HL-60 (cell line): ENCODE data around the gene RNF5.

Source experiments
- DNase-seq, 2 experiments: peaks; one replicate each; pipeline ENCODE4 v3.0.0-alpha.2; 2010 to 2020; ENCODE audit warnings: low read depth in 1 of 2, low spot score in 1 of 2
- H3K27ac ChIP-seq: fragments of 250-450 bp; sonication (Bioruptor Pico); replicated peaks from 2 replicates; pipeline ENCODE4 v1.5.1; 2020; ENCODE audit warnings: mild to moderate bottlenecking, moderate library complexity
- H3K27me3 ChIP-seq: fragments of 250-450 bp; sonication (Bioruptor Pico); 2 replicates; pipeline ENCODE4 v1.5.1; 2021; ENCODE audit warnings: mild to moderate bottlenecking, moderate library complexity; ENCODE audit not compliant: insufficient read depth, poor library complexity, severe bottlenecking
- H3K4me3 ChIP-seq: replicated peaks from 2 replicates; pipeline ENCODE4 v1.5.1; 2011; ENCODE audit warnings: mild to moderate bottlenecking, control low read depth, low read length; ENCODE audit not compliant: insufficient read depth
- CTCF ChIP-seq: IDR thresholded peaks from one replicate; pipeline ENCODE4 v1.5.1; 2011; ENCODE audit warnings: low read length, control low read depth, inconsistent platforms; ENCODE audit not compliant: insufficient read depth
- GABPA ChIP-seq: IDR thresholded peaks from 2 replicates; pipeline ENCODE4 v1.6.1; 2012; ENCODE audit warnings: low read depth
- POLR2AphosphoS5 ChIP-seq: IDR thresholded peaks from 2 replicates; pipeline ENCODE4 v1.6.1; 2012; ENCODE audit warnings: low read depth
- REST ChIP-seq: IDR thresholded peaks from 2 replicates; pipeline ENCODE4 v1.6.1; 2012; ENCODE audit warnings: low read depth; ENCODE audit not compliant: insufficient replicate concordance
- SPI1 ChIP-seq: IDR thresholded peaks from 2 replicates; pipeline ENCODE4 v1.6.1; 2012; ENCODE audit warnings: low read depth, mild to moderate bottlenecking, borderline replicate concordance

RNF5 gene

GRCh38 chr6:32151181-32151862 is 26.9 kb upstream of the RNF5 start:
- TF ChIP-seq REST = no peak
- TF ChIP-seq CTCF = no peak
- no peak for TF ChIP-seq SPI1
- no peak for TF ChIP-seq POLR2AphosphoS5
- TF ChIP-seq GABPA = no peak
- Histone ChIP-seq H3K27ac (no peak overlapping the region), H3K4me3 (no peak overlapping the region), H3K27me3 (peaks cover 48% of the 10 kb centered on the region)
- DNase-seq = no peak

- TF ChIP-seq REST (no peak), SPI1 (no peak), POLR2AphosphoS5 (no peak), CTCF (no peak), GABPA (no peak)
- Histone ChIP-seq H3K27me3 (peaks cover 48% of the 10 kb centered on the region), H3K4me3 (no peak within 1 kb of the TSS), H3K27ac (no peak within 1 kb of the TSS)
- no peak for DNase-seq
Observed at GRCh38 chr6:32151863-32152768, 26.1 kb upstream of the RNF5 start, which contains the start of gene PRRT1. PRRT1 (minus strand) TSS chr6:32151939; CDS start chr6:32151827, 112 bp downstream.

DNA sequence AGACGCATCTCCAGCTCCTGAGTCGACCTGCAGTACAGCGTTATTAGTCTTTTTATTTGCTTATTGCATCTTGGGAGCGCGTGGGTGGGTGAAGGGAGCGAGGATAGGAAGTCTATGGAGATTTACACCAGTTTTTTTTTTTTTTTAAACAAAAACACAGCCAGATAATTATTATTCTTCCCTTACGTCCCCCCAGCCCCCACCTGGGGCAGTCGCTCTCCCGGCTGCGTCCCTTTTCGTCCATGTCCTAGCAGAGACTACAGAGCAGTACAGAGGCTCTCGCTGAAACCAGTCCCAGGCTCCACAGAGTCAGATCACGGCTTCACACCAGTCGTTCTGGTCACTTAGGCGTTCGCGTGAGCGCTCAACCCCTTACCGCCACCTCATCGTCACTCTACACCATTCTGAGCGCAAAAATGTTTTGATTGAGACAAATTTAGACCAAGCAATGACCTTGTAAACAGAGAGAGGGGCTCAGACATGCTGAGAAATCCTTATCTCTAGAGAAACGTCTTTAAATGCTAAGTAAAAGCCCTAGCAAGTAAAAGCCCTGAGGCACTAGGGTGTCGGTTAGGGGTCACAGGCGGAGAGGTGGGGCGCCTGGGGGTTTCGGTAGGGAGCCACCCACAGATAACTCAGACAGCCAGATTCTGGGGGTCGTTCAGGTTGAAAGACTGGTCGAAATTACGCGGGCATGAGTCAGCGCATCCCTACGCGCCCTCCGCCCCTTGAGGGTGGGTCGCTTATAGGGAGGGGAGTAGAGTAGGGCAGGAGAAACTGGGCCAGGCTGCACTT is 25.2 kb upstream of the RNF5 start:
- no peak overlapping the region for H3K4me3 ChIP-seq
- TF ChIP-seq POLR2AphosphoS5 = no peak
- TF ChIP-seq CTCF = no peak
- TF ChIP-seq GABPA = no peak
- TF ChIP-seq REST = no peak
- no peak for TF ChIP-seq SPI1
- H3K27ac ChIP-seq = no peak overlapping the region

More for the DNA sequence above, 25.2 kb upstream of the RNF5 start:
- H3K27me3 ChIP-seq = peaks cover 39% of the 10 kb centered on the region
- DNase-seq = no peak
